Measurements from ENCODE around the gene IFITM2.
"Not testable (repeated sequence)": the region's sequence is repeated elsewhere in the genome, so short reads cannot be mapped to it uniquely, and the experiment has no call there.

Gene IFITM2

DNA sequence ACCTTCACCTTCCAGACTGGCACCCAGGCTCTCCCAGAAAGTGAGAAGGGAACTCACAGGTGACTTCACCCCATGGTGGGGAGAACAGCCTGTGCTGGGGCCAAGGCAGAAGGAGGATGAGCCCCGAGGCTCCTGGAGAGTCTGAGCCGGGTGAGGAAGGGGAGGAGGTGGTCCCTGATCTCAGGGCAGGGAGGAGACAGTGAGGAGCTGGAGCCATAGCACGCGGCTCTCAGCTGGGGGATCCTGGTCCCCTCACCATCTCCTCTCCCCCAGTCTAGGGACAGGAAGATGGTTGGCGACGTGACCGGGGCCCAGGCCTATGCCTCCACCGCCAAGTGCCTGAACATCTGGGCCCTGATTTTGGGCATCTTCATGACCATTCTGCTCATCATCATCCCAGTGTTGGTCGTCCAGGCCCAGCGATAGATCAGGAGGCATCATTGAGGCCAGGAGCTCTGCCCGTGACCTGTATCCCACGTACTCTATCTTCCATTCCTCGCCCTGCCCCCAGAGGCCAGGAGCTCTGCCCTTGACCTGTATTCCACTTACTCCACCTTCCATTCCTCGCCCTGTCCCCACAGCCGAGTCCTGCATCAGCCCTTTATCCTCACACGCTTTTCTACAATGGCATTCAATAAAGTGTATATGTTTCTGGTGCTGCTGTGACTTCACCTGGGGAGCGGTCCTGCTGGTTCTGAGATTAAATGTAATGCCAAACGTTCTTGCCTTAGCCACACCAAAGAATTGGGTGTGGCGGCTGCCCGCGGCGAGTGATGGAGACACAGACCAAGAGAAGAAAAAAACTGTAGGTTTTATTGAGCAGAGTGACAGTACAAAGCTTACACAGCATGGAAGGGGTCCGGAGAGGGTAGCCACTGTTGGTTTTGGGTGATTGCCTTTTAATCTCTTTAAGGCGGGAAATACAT is 1.4 kb downstream of the IFITM2 start:
- not testable (repeated sequence) for DNase-seq (ENCODE audit: low spot score)

DNA sequence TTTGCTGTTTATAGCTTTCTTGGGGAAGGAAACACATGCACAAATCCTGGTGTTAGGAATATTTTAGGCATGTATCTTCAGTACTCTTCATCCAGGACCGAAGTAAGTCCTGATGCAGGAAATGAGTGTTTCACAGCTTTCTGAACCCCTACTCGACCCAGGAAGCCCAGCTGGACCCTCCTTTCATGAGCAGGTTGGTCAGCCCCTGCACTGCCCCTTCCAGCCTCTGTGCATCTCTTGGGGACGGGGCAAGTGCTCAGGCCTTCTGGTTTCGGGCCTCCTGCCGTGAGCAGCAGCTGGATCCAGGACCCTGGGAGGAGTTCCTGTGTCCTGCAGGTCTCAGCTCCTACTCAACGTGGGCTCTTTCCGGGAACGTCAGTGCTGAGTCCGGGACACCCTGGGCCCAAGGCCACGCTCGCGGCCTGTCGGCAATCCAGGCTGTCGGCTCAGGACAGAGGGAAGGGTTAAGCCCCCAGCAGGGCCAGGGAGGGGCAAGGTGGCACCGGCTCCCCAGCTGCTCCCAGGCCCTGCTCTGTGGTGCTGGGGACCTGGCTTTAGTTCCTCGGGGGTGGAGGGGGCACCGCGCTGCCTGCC is 2.5 kb downstream of the IFITM2 start:
- not testable (repeated sequence) for DNase-seq (ENCODE audit: low spot score)

DNA sequence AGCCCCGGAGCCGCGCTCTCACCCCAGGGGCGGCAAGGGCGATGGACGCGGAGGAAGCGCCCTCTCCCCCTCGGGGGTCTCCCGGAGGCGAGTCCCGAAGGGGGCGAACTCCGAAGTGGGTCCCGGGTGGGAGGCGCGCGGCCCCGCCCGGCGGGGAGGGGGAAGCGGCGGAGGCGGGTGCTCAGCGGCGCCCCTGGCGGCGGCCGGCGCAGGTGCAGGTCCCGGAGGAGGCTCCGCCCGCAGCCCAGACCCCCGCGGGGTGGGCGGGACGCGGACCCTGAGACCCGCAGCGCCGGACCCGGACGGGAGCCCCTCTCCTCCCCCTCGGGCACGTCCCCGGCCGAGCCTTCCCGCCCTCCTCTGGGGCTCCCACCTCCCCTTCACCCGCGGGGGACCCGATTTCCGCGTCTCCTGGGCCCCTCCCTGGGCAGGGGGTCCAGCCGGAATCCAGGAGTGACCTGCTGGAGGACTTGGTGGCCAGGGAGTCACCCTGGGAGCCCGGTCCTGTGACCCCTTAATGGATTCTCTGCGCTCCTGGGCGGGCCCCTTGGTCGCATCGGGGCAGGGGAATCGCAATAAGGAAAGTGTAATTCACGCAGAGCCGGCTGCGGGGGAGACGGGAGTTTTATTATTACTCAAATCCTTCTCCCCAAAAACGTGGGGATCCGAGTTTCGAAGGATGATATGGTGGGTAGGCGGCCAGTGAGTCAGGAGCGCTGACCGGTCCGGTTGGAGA is 3.6 kb downstream of the IFITM2 start:
- not testable (repeated sequence) for DNase-seq (ENCODE audit: low spot score)

DNA sequence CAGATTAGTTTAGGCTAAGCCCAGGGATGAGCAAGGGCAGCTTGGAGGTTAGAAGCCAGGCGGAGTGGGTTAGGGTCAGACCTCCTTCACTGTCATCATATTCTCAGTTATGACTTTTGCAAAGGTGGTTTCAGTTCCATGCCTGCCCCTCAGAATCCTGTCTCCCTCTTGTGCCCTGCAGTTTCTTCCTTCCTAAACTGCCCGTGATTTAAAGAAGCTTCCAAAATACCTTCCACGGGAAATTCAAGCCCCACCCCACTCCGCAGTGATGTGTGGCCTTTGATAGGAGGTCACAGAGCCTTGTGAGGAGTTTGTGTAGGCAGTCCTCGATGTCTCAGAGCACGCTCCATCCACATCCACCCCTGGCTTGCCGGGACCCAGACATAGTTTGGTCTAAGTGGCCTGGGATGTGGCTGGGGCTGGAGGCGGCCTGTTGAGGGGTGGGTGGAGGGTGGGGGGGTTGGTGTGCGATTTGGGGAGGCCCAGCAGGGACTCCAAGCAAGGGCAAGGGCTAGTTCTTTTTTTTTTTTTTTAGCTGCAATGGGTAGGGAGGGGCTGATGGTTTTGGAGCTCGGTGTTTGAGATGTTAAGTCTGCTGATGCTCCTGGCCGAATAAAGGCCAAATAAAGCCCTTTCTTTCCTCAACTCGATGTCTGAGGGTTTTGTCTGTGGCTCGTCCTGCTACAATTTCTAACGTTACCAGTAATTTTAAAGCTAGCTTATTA is 4.6 kb downstream of the IFITM2 start:
- DNase-seq (ENCODE audit: low spot score) = no peak

DNA sequence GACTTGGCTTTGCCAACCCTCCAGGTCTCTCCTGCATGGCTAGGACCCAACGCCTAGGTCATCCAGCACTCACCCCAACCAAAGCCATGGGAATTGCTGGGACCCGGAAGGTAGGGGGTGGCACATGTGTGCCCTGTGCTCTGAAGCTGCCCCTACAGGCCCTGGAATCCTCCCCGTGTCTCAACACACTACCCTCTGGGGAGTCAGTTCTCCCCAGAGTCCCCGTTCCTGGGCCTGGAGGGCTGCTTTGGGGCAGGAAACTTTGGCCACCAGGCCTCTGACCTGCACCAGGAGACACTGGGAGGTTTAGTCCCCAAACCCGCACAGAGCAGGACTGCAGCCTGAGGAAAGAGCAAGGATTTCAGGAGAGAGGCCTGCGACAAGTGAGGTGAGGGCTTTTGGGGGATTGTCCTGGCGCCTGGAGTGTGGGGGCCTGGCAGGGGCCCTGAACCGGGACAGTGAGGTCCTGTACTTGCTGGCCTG is 5.7 kb downstream of the IFITM2 start:
- DNase-seq (ENCODE audit: low spot score) = no peak

DNA sequence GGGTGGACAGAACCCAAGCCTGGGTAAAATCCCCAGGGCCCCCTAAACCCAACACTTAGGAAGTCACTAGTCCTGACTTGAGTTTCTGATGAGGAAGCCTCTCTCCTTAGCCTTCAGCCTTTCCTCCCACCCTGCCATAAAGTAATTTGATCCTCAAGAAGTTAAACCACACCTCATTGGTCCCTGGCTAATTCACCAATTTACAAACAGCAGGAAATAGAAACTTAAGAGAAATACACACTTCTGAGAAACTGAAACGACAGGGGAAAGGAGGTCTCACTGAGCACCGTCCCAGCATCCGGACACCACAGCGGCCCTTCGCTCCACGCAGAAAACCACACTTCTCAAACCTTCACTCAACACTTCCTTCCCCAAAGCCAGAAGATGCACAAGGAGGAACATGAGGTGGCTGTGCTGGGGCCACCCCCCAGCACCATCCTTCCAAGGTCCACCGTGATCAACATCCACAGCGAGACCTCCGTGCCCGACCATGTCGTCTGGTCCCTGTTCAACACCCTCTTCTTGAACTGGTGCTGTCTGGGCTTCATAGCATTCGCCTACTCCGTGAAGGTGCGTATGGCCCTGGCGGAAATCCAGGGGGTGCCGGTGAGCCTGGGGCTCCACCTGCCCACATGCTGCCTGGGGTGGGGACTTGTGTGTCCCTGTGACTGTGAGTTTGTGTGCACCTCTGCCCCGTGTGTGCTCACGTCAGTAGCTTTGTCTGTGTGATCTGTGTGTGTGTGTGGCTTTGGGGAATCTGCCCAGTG is 6.4 kb downstream of the IFITM2 start, which contains the start of gene IFITM1:
IFITM1 (plus strand) TSS at position 254 of the 767 bp plus-strand sequence; CDS start at position 385, 131 bp downstream.
- DNase-seq (ENCODE audit: low spot score) = no peak

DNA sequence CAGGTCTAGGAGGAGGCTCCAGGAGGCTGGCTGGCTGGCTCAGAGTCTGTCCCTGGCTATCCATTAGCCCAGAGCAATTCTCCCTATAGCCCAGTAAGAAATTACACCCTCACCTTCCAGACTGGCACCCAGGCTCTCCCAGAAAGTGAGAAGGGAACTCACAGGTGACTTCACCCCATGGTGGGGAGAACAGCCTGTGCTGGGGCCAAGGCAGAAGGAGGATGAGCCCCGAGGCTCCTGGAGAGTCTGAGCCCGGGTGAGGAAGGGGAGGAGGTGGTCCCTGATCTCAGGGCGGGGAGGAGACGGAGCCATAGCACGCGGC is 6.9 kb downstream of the IFITM2 start:
- not testable (repeated sequence) for DNase-seq (ENCODE audit: low spot score)

DNA sequence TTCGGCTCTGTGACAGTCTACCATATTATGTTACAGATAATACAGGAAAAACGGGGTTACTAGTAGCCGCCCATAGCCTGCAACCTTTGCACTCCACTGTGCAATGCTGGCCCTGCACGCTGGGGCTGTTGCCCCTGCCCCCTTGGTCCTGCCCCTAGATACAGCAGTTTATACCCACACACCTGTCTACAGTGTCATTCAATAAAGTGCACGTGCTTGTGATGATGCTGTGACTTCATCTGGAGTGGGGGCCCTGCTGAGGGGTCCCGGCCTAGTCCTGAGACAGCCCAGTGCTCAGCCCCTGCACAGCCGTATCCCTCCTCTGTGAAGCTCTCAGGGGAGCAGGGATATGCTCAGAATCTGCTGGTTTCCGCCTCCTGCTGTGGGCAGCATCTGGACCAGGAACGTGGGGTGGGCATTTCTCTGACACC is 7.5 kb downstream of the IFITM2 start:
- DNase-seq (ENCODE audit: low spot score) = no peak

DNA sequence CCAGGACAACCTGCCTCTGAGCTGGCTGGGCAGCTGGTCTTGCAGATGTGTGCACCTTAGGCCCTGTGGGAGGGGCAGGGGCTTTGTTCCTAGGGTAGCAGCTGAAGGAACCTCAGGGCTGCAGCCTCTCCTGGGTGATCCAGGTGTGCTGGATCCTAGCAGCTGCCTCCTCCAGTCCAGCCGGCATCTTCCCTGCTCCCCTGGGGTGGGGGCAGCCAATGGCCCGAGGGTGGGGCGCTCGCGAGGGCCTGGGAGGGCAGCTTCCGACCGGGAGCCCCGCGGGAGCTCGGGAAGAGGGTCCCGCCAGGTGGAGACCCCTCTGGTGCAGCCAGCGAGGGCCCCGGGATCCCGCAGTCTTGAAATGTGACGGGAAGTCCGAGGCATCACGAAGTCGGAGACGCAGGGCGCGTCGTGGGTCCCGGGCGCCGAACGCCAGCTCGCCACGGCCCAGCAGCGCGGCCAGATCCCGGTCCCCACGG is 7.9 kb downstream of the IFITM2 start:
- no peak for DNase-seq (ENCODE audit: low spot score)

DNA sequence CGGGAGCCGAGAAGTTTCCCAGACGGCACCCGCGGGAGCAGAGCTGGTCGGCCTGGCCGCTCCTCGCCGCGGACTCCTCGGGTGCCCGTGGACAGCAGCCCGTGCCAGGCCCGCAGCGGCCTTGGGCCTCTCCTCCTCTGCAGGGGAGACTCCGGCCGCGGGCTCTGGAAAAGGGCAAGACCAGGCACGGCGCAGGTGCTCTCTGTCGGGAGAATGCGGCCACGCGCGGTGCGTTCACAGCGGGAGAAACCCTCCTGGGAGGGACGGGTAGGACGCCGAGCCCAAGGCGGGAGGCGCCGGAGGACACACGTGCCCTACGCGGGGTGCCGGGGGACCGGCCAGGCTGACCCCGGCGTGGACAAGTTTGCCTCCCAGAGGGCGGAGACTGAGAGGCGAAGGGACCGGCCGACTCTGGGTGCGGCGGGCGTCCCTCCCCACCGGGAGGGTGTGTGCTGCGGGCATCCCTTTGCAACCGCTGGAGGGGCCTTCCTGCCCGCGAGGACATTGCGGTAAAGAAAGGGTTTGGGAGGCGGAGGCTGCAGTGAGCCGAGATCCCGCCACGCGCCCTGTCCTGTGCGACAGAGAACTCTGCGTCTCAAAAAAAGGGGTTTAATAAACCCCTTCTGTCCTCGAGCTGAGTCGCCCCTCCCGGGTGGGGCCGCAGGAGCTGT is 8.6 kb downstream of the IFITM2 start:
- DNase-seq (ENCODE audit: low spot score) = no peak

DNA sequence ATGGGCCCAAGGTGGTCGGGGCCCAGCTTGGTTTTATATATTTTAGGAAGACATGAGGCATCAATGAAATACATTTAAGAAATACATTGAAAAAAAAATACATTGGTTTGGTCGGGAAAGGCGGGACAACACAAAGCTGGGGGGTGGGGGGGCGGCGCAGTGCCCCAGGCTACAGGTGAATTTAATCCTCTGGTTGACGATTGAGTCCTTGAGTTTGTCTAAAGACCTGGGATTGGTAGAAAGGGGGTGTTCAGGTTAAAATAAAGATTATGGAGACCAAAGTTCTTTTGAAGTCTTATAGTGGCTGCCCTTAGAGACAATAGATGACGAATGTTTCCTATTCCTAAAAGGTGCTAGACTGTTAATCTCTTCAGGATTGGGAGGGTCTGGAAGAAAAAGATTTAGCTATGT is 9.3 kb downstream of the IFITM2 start:
- no peak for DNase-seq (ENCODE audit: low spot score)

DNA sequence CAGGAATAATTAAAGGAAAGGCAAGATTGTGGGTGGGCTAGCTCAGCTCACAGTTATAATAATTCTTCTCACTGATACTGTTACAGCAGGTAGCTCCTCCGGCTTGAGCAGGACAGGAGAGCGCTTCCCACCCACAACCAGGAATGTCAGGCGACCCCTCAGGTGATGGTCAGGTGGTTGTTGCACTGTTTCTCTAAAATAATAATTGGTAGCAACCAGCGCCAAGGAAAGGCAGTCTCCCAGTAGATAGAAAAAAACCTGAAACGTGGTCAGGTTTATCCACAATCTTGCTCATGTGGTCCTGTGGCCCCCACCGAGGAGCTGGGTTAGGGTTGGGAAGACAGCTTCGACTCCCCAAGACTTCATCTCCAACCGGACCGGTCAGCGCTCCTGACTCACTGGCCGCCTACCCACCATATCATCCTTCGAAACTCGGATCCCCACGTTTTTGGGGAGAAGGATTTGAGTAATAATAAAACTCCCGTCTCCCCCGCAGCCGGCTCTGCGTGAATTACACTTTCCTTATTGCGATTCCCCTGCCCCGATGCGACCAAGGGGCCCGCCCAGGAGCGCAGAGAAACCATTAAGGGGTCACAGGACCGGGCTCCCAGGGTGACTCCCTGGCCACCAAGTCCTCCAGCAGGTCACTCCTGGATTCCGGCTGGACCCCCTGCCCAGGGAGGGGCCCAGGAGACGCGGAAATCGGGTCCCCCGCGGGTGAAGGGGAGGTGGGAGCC is 10.2 kb downstream of the IFITM2 start:
- DNase-seq (ENCODE audit: low spot score) = not testable (repeated sequence)

DNA sequence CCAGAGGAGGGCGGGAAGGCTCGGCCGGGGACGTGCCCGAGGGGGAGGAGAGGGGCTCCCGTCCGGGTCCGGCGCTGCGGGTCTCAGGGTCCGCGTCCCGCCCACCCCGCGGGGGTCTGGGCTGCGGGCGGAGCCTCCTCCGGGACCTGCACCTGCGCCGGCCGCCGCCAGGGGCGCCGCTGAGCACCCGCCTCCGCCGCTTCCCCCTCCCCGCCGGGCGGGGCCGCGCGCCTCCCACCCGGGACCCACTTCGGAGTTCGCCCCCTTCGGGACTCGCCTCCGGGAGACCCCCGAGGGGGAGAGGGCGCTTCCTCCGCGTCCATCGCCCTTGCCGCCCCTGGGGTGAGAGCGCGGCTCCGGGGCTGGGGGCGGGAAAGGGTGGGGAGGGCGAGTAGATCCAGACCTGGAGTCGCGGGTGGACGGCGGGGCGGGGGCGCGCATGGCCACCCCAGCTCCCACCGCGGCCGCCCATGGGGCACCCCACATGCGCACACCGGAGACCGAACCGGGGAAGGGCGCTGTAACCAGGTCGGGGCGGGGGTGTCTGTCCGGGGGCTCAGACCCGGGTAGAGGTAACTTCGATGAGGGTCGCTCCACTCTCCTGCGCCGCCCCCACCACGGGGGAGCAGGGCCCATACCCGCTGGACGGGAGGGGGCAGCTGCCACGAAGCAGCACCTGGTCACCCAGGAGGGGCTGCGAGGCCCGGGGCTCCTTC is 10.9 kb downstream of the IFITM2 start:
- not testable (repeated sequence) for DNase-seq (ENCODE audit: low spot score)

DNA sequence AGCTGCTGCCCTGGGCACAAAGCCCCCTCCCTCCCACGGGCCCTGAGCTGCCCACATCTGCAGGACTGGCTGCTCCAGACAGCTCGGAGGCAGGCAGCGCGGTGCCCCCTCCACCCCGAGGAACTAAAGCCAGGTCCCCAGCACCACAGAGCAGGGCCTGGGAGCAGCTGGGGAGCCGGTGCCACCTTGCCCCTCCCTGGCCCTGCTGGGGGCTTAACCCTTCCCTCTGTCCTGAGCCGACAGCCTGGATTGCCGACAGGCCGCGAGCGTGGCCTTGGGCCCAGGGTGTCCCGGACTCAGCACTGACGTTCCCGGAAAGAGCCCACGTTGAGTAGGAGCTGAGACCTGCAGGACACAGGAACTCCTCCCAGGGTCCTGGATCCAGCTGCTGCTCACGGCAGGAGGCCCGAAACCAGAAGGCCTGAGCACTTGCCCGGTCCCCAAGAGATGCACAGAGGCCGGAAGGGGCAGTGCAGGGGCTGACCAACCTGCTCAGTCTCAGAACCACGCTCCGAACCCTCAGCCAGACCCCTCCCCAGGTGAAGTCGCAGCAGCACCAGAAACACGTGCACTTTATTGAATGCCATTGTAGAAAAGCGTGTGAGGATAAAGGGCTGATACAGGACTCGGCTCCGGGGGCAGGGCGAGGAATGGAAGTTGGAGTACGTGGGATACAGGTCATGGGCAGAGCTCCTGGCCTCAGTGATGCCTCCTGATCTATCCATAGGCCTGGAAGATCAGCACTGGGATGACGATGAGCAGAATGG is 11.7 kb downstream of the IFITM2 start:
- DNase-seq (ENCODE audit: low spot score) = not testable (repeated sequence)

DNA sequence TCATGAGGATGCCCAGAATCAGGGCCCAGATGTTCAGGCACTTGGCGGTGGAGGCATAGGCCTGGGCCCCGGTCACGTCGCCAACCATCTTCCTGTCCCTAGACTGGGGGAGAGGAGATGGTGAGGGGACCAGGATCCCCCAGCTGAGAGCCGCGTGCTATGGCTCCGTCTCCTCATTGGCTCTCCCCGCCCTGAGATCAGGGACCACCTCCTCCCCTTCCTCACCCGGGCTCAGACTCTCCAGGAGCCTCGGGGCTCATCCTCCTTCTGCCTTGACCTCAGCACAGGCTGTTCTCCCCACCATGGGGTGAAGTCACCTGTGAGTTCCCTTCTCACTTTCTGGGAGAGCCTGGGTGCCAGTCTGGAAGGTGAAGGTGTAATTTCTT is 12.3 kb downstream of the IFITM2 start:
- DNase-seq (ENCODE audit: low spot score) = not testable (repeated sequence)

DNA sequence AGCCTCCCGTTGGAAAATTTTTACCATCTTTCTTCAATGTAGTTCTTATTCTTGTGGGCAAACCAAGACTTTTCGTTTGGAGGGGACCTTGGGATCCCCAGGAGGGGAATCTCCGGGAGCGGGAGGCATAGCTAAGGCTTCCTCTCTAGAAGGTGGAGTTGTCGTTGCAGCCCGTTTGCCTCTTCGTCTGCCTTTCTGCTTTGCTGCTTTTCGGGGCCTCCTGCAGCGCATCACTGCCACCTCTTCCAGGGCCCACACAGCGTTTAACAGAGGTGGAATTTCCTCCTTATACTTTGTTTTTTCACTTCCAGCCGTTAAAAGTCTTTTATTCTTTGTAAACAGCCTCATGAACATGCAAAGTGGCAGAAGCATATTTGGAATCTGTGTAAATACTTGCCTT is 16.5 kb downstream of the IFITM2 start:
- DNase-seq (ENCODE audit: low spot score) = no peak

DNA sequence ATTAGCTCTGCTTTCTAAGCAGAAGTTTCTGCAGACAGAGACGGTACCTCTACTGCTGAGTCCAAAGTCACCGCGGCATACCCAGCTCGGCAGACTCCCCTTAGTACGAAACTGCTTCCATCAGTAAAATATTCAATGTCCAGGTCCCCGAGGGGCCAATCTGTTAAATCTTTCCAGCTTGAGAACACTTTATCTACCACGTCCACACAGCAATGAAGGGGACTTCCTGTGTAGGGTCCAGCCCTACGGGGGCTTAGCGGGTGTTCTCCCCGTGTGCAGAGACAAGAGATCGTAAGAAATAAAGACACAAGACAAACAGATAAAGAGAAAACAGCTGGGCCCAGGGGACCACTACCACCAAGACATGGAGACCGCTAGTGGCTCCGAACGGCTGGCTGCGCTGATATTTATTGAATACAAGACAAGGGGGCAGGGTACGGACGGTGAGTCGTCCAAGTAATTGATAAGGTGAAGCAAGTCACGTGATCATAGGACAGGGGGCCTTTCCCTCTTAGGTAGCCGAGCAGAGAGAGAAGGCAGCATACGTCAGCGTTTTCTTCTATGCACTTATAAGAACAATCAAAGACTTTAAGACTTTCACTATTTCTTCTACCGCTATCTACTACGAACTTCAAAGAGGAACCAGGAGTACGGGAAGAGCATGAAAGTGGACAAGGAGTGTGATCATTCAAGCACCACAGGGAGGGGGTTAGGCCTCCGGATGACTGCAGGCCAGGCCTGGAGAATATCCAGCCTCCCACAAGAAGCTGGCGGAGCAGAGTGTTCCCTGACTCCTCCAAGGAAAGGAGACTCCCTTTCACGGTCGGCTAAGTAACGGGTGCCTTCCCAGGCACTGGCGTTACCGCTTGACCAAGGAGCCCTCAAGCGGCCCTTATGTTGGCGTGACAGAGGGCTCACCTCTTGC is 17.2 kb downstream of the IFITM2 start:
- DNase-seq (ENCODE audit: low spot score) = not testable (repeated sequence)

Measured in COLO829 (cell line).